Measurements from ENCODE around the gene BTBD9. TPM values are rescaled to one million over a fixed set of nuclear protein-coding genes. Genes with fewer than 3 reads are reported as not detected.
A peak's percentile ranks its signal among the peaks of the same experiment; 100 is the strongest.

BTBD9 gene
- total RNA-seq, 1 donor from 2014 or later = 14.9 TPM

GRCh38 chr6:38305995-38306681 is 333.6 kb downstream of the BTBD9 start:
- intact Hi-C loops (cut with DNase I) = no loop called here
- DNase-seq (no peak), ATAC-seq (ENCODE audit: poor library complexity) (no peak)

GRCh38 chr6:38302838-38303237 is 336.9 kb downstream of the BTBD9 start:
- DNase-seq (no peak), ATAC-seq (ENCODE audit: poor library complexity) (no peak)
- intact Hi-C loops (cut with DNase I) = no loop called here

- no peak for ATAC-seq (ENCODE audit: poor library complexity)
- intact Hi-C loops (cut with DNase I) = no loop called here
Observed at GRCh38 chr6:38302081-38302480, 337.6 kb downstream of the BTBD9 start.

GRCh38 chr6:38290133-38290799 is 349.5 kb downstream of the BTBD9 start:
- ATAC-seq (ENCODE audit: poor library complexity) = peak; percentile 82
- no peak for DNase-seq

More at GRCh38 chr6:38302081-38302480, 337.6 kb downstream of the BTBD9 start:
- DNase-seq = no peak

GRCh38 chr6:38287487-38287886 is 352.2 kb downstream of the BTBD9 start:
- DNase-seq = no peak
- intact Hi-C loops (cut with DNase I) = no loop called here
- no peak for ATAC-seq (ENCODE audit: poor library complexity)

More at GRCh38 chr6:38290133-38290799, 349.5 kb downstream of the BTBD9 start:
- intact Hi-C loops (cut with DNase I) = no loop called here

- ATAC-seq (ENCODE audit: poor library complexity) (no peak), DNase-seq (no peak)
- intact Hi-C loops (cut with DNase I) = no loop called here
Observed at GRCh38 chr6:38284802-38285394, 354.8 kb downstream of the BTBD9 start.

GRCh38 chr6:38283734-38284362 is 355.9 kb downstream of the BTBD9 start:
- intact Hi-C loops (cut with DNase I) = no loop called here
- DNase-seq (no peak), ATAC-seq (ENCODE audit: poor library complexity) (no peak)

- ATAC-seq (ENCODE audit: poor library complexity) = no peak
- intact Hi-C loops (cut with DNase I) = no loop called here
- no peak for DNase-seq
Observed at GRCh38 chr6:38282911-38283310, 356.8 kb downstream of the BTBD9 start.

GRCh38 chr6:38281126-38281525 is 358.6 kb downstream of the BTBD9 start:
- ATAC-seq (ENCODE audit: poor library complexity) = no peak
- no peak for DNase-seq
- intact Hi-C loops (cut with DNase I) = no loop called here

- no peak for ATAC-seq (ENCODE audit: poor library complexity)
Observed at GRCh38 chr6:38279963-38280588, 359.7 kb downstream of the BTBD9 start.

GRCh38 chr6:38279423-38279822 is 360.3 kb downstream of the BTBD9 start:
- DNase-seq = no peak
- intact Hi-C loops (cut with DNase I) = no loop called here
- ATAC-seq (ENCODE audit: poor library complexity) = no peak

More at GRCh38 chr6:38279963-38280588, 359.7 kb downstream of the BTBD9 start:
- intact Hi-C loops (cut with DNase I) = no loop called here
- DNase-seq = no peak

GRCh38 chr6:38273325-38273724 is 366.4 kb downstream of the BTBD9 start:
- no peak for ATAC-seq (ENCODE audit: poor library complexity)
- no peak for DNase-seq
- intact Hi-C loops (cut with DNase I) = no loop called here

GRCh38 chr6:38272222-38272621 is 367.5 kb downstream of the BTBD9 start:
- intact Hi-C loops (cut with DNase I) = no loop called here
- ATAC-seq (ENCODE audit: poor library complexity) (no peak), DNase-seq (no peak)

- ATAC-seq (ENCODE audit: poor library complexity) = no peak
- no peak for DNase-seq
- intact Hi-C loops (cut with DNase I) = no loop called here
Observed at GRCh38 chr6:38271081-38271480, 368.6 kb downstream of the BTBD9 start.

GRCh38 chr6:38270367-38270766 is 369.4 kb downstream of the BTBD9 start:
- no peak for ATAC-seq (ENCODE audit: poor library complexity)
- intact Hi-C loops (cut with DNase I) = no loop called here
- no peak for DNase-seq

GRCh38 chr6:38269461-38270172 is 370.1 kb downstream of the BTBD9 start:
- no peak for DNase-seq
- intact Hi-C loops (cut with DNase I) = no loop called here
- peak; percentile 45 for ATAC-seq (ENCODE audit: poor library complexity)

GRCh38 chr6:38268342-38268741 is 371.4 kb downstream of the BTBD9 start:
- intact Hi-C loops (cut with DNase I) = no loop called here
- ATAC-seq (ENCODE audit: poor library complexity) = no peak
- DNase-seq = no peak

GRCh38 chr6:38266921-38267354 is 372.8 kb downstream of the BTBD9 start:
- intact Hi-C loops (cut with DNase I) = no loop called here
- ATAC-seq (ENCODE audit: poor library complexity) = no peak

More at GRCh38 chr6:38266921-38267354, 372.8 kb downstream of the BTBD9 start:
- DNase-seq = no peak

Measured in Right ventricle myocardium superior (tissue), 1 donor.